Astrocyte of the spinal cord (primary cell): ENCODE data around the gene ACY1.

Experiments
- DNase-seq: peaks from one replicate; pipeline ENCODE4 v3.0.0; 2011; ENCODE audit warnings: low read depth, low spot score
- H3K4me3 ChIP-seq: 2 replicates; pipeline ENCODE4 v1.5.1; 2011; ENCODE audit warnings: low read depth, mild to moderate bottlenecking, low read length, moderate library complexity
- in situ Hi-C: cut with HindIII; loops from 2 replicates; pipeline ENCODE4 v1.10.0; 2017; ENCODE audit warnings: low sequenced_read_pairs
- TF ChIP-seq, protein P1 (sequence below): IDR thresholded peaks from 2 replicates; pipeline ENCODE4 v1.5.1; 2012; ENCODE audit warnings: low read depth, mild to moderate bottlenecking, low read length, inconsistent platforms

Gene ACY1

DNA sequence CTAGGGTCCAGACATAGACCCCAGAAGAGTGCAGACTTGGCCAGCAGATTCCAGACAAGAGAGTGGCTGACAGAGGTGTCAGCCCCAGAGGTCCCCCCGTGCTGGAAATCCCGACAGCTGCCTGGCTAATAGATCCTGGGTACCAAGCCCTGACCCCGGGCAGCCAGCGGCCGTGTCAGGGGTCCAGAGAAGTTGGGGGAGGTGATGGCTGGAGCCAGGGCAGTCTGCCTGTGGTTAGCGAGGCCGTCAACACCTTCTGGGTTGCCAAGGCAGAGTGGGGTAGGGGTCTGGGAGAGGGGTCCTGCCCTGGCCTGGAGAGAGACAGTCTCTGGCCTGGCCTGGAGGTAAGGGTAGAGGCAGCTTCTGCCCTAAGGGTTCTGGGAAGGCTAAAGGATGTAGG is 37.5 kb downstream of the ACY1 start:
- in situ Hi-C loops, result no loop called here
- TF ChIP-seq, protein P1, sequence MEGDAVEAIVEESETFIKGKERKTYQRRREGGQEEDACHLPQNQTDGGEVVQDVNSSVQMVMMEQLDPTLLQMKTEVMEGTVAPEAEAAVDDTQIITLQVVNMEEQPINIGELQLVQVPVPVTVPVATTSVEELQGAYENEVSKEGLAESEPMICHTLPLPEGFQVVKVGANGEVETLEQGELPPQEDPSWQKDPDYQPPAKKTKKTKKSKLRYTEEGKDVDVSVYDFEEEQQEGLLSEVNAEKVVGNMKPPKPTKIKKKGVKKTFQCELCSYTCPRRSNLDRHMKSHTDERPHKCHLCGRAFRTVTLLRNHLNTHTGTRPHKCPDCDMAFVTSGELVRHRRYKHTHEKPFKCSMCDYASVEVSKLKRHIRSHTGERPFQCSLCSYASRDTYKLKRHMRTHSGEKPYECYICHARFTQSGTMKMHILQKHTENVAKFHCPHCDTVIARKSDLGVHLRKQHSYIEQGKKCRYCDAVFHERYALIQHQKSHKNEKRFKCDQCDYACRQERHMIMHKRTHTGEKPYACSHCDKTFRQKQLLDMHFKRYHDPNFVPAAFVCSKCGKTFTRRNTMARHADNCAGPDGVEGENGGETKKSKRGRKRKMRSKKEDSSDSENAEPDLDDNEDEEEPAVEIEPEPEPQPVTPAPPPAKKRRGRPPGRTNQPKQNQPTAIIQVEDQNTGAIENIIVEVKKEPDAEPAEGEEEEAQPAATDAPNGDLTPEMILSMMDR, result no peak
- no peak for DNase-seq
- no peak overlapping the region for H3K4me3 ChIP-seq

DNA sequence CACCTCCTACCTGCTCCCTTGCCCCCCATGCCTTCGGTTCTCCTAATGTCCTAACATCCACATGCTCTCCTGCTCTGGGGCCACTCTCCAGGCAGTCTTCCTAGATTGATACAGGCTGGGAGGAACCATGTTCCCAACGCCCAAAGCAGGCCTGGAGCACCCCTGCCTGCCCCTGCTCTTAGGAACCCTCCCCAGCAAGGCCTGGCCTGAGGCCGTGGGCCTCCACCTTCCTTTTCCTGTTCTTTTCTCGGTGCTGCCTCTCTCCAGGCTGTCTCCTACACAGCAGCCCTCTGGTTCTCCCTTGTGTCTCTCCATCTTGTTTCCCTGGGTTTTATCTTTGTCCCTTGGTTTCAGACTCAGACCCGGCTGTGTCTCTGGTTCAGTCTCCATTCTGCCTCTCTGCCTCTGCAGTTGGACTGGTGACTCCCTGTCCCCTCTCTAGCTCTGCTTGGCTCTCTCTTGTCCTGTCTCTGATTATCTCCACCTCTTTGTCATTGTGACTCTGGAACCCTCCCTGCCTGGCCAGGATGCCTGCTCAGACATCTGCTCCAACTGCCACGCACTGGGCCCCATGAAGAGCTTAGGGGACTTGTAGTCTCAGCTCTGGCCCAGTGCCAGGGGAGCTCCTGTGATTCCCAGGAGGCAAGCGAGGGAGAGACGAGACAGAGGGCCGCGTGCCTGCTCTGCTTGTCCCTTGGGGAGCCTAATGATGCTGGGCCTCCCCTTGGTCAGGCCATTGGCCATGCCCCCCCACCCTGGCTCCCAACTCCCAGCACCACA is 38.3 kb downstream of the ACY1 start:
- in situ Hi-C loops, result no loop called here
- DNase-seq, result no peak
- TF ChIP-seq, protein P1, result no peak
- no peak overlapping the region for H3K4me3 ChIP-seq

DNA sequence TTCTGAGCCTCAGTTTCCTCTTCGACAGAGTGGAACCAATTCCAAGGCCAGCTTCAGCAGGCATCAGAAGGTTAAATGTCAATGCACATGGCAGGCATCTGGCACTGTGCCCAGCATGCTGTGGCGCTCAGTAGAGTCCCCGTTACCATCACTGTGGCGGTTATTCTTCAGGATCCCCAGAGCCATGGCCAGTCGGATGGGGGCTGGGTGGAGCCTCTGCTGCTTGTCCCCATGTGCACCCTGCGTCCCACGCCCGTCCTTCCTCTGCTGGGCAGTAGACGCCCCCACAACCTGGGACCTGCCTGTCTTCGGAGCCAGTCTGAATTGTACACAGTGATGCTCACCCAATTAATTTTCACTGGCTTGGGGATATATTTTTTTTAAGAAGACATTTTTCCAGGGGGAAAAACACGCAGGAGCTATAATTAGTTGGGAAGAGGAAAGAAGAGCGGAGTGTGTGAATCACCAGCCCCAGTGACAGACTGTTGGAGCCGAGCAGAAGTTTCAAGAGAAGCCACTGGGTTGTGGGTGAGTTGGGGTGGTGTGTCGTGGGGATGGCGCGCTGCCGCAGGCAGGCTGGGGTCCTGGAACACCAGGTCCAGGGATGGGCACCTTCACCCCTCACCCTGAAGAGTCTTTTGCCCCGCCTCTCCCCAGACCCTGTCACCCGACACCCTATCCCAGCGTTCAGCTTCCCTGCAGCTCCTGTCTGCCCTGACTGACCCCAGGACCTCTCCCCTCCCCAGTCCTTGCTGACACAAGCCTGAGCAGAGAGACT is 39.2 kb downstream of the ACY1 start:
- H3K4me3 ChIP-seq, result no peak overlapping the region
- in situ Hi-C loops, result no loop called here
- TF ChIP-seq, protein P1, result no peak
- DNase-seq, result no peak

DNA sequence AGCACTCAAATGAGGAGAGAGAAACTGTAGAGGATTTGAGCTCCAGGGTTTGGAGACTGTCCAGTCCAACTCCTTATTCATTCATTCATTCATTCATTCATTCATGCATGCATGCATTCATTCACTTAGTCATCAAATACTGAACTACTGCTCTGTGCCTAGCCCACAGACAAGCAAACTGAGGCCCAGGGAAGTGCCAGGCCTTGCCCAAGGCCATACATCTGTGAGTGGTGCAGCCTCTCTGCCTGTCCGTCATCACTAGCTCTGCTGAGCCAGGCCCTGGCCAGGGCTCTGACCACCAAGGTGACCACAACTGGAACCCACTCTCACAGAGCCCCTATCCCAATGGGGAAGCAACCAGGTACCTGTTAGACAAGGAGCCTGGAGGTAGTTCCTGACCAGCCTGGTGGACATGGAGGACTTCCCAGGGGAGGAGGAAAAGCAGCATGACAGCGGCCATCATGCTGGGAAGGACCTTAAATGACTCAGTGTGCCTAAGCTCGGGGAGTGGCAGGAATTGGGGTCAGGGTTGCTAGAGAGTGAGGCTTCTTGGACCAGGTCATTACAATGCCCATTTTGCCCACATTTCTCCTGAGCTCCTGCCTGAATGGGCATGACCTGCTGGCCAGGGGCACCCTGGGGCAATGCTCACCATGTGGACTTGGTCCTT is 39.9 kb downstream of the ACY1 start:
- in situ Hi-C loops, result no loop called here
- TF ChIP-seq, protein P1, result no peak
- H3K4me3 ChIP-seq, result no peak overlapping the region
- DNase-seq, result no peak

DNA sequence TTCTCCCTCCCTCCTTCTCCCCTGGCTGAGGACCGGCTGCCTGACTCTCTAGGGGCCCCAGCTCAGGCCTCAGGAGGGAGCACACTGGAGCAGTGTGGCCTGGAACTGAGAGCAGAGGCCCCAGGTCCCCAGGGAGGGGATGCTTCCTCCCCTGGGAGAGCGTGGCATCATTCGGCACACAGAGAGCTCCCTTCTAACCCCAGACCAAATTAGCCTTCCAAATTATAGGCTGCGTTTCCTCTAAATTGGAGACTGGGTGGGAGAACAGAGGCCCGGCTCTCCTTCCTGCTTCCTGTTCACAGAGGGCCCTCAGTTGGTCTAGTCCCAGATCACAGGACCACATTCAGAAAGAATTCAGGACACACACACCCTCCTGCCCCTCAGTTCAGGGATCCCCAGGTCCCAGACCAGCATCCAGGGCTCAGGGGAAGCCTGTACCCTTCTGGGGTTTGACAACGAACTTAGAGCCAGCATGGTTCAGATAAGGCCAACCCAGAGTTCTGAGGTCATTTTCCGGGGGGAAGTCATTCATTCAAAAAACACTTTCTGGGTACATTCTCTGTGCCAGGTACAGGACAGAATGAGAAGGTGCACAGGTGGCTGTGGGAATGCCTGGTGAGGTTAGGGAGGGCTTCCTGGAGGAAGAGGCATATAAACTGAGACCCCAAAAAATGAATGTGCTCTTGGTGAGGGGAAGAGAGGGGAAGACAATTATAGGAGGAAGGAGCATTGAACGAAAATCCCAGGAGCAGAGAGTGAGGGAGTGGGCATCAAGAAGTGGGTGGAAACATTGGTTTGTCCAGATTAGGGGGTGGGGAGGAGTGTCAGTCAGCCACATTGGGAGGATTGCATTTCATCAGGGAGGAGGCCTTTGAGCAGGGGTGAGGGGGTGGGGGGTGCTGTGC is 40.8 kb downstream of the ACY1 start:
- DNase-seq, result no peak
- TF ChIP-seq, protein P1, result no peak
- in situ Hi-C loops, result no loop called here

More for the DNA sequence above, 40.8 kb downstream of the ACY1 start:
- H3K4me3 ChIP-seq, result no peak overlapping the region
